ENCODE results near the gene MBD3L4. TPM values are rescaled to one million over a fixed set of nuclear protein-coding genes. Genes with fewer than 3 reads are reported as not detected.
"Not testable (repeated sequence)": the region's sequence is repeated elsewhere in the genome, so short reads cannot be mapped to it uniquely, and the experiment has no call there.

MBD3L4 gene
- not detected for total RNA-seq
- long read RNA-seq, donor 1: 0 reads
- long read RNA-seq, donor 2: 0 reads

DNA sequence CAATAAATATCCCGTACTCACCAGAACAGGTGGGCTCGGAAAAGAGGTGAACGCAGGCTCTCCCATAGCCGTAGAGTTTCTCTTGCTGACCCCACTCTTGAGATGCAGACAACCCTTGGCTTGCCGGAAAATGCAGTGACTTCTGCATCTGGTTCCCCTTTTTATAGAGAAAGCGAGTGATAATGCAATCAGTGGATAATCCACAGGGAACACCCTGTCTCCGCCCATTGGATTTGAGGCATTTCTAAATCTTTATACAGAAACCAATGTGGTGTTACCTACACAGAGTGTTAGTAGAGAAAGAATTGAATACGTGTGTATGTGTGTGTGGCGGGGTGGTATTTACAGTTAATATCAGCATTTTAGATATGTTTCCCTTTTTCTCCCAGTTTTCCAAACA lies at the start of gene MBD3L4:
Gene MBD3L4 (minus strand): TSS at position 101 of the 400 bp plus-strand sequence. CDS start 35 bp downstream, at position 66.
- H3K9me3 ChIP-seq; H3K4me3 ChIP-seq; ATAC-seq; DNase-seq; H3K4me1 ChIP-seq (ENCODE audit: low read depth); H3K36me3 ChIP-seq (ENCODE audit: low read depth); intact Hi-C loops (cut with DNase I, micrococcal nuclease): not testable (repeated sequence)

DNA sequence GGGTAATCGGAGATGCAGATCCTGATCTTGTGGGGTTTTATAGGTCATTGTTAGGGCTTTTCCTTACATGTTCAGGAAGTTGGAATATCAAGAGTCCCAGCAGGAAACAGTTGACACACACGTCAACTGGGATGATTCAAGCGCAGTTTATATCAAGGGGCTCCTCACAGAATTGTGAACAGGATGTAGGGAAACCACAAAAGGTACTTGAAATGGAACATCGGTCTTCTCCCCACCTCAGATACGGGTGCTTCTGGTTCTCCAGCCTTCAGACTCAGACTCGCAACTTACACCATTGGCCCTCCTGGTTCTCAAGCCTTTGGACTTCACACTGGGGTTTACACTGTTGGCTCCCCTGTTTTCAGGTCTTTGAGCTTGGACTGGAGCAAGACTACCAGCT lies 49.0 kb upstream of the MBD3L4 start:
- no peak for ATAC-seq
- H3K4me1 ChIP-seq (ENCODE audit: low read depth): no peaks in the 10 kb centered on the region
- no peak for DNase-seq
- no peak overlapping the region for H3K4me3 ChIP-seq
- peaks cover 78% of the 10 kb centered on the region for H3K9me3 ChIP-seq
- H3K36me3 ChIP-seq (ENCODE audit: low read depth): peaks cover under 1% of the 10 kb centered on the region
- TF ChIP-seq, protein P1, sequence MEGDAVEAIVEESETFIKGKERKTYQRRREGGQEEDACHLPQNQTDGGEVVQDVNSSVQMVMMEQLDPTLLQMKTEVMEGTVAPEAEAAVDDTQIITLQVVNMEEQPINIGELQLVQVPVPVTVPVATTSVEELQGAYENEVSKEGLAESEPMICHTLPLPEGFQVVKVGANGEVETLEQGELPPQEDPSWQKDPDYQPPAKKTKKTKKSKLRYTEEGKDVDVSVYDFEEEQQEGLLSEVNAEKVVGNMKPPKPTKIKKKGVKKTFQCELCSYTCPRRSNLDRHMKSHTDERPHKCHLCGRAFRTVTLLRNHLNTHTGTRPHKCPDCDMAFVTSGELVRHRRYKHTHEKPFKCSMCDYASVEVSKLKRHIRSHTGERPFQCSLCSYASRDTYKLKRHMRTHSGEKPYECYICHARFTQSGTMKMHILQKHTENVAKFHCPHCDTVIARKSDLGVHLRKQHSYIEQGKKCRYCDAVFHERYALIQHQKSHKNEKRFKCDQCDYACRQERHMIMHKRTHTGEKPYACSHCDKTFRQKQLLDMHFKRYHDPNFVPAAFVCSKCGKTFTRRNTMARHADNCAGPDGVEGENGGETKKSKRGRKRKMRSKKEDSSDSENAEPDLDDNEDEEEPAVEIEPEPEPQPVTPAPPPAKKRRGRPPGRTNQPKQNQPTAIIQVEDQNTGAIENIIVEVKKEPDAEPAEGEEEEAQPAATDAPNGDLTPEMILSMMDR (IDR thresholded peaks at IDR 0.05): no peak
- intact Hi-C loops (cut with DNase I, micrococcal nuclease): no loop called here

DNA sequence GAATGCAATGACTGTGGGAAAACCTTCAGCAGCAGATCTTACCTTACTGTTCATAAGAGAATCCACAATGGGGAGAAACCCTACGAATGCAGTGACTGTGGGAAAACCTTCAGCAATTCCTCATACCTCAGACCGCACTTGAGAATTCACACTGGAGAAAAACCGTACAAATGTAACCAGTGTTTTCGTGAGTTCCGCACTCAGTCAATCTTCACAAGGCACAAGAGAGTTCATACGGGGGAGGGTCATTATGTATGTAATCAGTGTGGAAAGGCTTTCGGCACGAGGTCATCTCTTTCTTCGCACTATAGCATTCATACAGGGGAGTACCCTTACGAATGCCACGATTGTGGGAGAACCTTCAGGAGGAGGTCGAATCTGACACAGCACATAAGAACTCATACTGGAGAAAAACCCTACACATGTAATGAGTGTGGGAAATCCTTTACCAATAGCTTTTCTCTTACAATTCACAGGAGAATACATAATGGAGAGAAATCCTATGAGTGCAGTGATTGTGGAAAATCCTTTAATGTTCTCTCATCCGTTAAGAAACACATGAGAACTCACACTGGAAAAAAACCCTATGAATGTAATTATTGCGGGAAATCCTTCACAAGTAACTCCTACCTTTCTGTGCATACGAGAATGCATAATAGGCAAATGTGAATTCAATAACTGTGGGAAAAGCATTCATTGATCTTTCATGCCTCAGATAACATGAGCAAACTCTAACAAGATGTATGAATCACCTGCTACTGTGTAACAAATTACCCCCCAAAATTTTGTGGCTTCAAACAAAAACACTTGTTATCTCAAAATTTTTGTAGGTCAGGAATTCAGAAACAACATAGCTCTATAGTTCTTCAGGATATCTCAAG lies 43.3 kb upstream of the MBD3L4 start:
- no peak for ATAC-seq
- H3K4me3 ChIP-seq: no peak overlapping the region
- DNase-seq: no peak
- peaks cover 99% of the 10 kb centered on the region for H3K9me3 ChIP-seq
- intact Hi-C loops (cut with DNase I, micrococcal nuclease): no loop called here
- TF ChIP-seq, protein P1 (IDR thresholded peaks at IDR 0.05): no peak
- H3K36me3 ChIP-seq (ENCODE audit: low read depth): peaks cover 55% of the 10 kb centered on the region
- no peaks in the 10 kb centered on the region for H3K4me1 ChIP-seq (ENCODE audit: low read depth)

DNA sequence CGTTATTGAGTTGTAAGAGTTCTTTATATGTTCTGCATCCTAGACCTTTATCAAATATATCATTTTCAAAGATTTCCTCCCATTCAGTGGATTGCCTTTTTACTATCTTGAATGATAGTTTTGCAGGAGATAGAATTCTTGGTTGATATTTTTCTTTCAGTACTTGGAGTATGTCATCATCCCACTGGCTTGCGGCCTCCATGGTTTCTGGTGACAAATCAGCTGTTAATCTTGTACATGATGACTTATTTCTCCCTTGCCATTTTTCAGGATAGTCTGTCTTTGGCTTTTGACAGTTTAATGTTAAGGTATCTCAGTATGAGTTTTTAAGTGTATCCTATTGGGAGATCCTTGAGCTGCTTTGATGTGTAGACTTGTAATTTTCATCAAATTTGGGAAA lies 38.0 kb upstream of the MBD3L4 start:
- DNase-seq (no peak), ATAC-seq (no peak)
- TF ChIP-seq, protein P1 (IDR thresholded peaks at IDR 0.05): no peak
- H3K4me3 ChIP-seq: no peak overlapping the region
- no peaks in the 10 kb centered on the region for H3K4me1 ChIP-seq (ENCODE audit: low read depth)
- H3K9me3 ChIP-seq: peaks cover 73% of the 10 kb centered on the region
- intact Hi-C loops (cut with DNase I, micrococcal nuclease): no loop called here
- H3K36me3 ChIP-seq (ENCODE audit: low read depth): peaks cover 71% of the 10 kb centered on the region

DNA sequence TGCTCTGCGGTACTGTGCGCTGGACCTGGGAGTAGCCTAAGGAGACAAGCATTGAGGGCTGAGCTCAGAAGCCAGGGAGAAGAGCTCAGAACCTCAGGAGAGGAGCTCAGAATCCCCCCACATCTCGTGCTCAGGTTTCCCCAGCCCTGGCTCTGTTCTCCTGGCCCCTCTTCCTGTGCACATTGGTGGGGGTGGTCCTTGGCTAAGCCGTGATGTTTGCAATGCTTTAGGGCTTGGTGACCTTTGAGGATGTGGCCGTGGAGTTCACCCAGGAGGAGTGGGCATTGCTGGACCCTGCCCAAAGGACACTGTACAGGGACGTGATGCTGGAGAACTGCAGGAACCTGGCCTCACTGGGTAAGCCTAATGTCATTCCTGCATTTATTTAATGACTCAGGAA lies 36.2 kb upstream of the MBD3L4 start:
- TF ChIP-seq, protein P1 (IDR thresholded peaks at IDR 0.05): no peak
- intact Hi-C loops (cut with DNase I, micrococcal nuclease): no loop called here
- ATAC-seq (no peak), DNase-seq (no peak)
- Histone ChIP-seq H3K9me3 (peaks cover 54% of the 10 kb centered on the region), H3K36me3 (ENCODE audit: low read depth) (peaks cover 57% of the 10 kb centered on the region), H3K4me3 (no peak overlapping the region), H3K4me1 (ENCODE audit: low read depth) (no peaks in the 10 kb centered on the region)

DNA sequence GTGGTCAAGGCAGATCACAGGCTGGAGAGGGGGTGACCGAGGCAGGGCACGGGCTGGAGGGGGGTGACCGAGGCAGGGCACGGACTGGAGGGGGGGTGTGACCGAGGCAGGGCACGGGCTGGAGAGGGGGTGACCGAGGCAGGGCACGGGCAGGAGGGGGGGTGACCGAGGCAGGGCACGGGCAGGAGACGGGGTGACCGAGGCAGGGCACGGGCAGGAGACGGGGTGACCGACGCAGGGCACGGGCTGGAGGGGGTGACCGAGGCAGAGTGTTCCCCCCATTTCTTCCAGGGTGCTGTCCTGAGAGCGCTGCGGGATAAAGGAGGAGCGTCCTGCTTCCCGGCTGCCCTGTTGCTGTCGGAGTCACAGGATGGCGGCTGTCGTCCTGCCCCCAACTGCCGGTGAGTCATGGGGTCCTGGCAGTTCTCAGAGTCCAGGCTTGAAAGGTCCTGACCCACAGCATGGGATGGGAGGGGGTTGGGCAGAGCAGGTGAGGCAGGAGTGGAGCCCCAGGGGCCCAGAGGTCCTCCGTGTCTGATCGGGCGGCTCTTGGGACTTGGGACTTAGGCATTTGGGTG lies 34.8 kb upstream of the MBD3L4 start:
- Histone ChIP-seq H3K4me1 (ENCODE audit: low read depth) (peaks cover 5% of the 10 kb centered on the region), H3K9me3 (peaks cover 42% of the 10 kb centered on the region), H3K36me3 (ENCODE audit: low read depth) (peaks cover 45% of the 10 kb centered on the region), H3K4me3 (no peak overlapping the region)
- intact Hi-C loops (cut with DNase I, micrococcal nuclease): no loop called here
- TF ChIP-seq, protein P1 (IDR thresholded peaks at IDR 0.05): no peak
- DNase-seq (no peak), ATAC-seq (no peak)

Data from mucosa of descending colon (tissue), 3 donors.